22Rv1 (cell line): ENCODE data around the gene TNRC6C.

Source experiments
- ZFX ChIP-seq: fragments of 450-650 bp; IDR thresholded peaks from 2 replicates; pipeline ENCODE4 v1.6.1; 2017; ENCODE audit warnings: antibody characterized with exemption, borderline replicate concordance
- TF ChIP-seq, protein P1 (sequence below): fragments of 450-650 bp; IDR thresholded peaks from 2 replicates; pipeline ENCODE4 v1.5.1; 2017; ENCODE audit warnings: mild to moderate bottlenecking

DNA sequence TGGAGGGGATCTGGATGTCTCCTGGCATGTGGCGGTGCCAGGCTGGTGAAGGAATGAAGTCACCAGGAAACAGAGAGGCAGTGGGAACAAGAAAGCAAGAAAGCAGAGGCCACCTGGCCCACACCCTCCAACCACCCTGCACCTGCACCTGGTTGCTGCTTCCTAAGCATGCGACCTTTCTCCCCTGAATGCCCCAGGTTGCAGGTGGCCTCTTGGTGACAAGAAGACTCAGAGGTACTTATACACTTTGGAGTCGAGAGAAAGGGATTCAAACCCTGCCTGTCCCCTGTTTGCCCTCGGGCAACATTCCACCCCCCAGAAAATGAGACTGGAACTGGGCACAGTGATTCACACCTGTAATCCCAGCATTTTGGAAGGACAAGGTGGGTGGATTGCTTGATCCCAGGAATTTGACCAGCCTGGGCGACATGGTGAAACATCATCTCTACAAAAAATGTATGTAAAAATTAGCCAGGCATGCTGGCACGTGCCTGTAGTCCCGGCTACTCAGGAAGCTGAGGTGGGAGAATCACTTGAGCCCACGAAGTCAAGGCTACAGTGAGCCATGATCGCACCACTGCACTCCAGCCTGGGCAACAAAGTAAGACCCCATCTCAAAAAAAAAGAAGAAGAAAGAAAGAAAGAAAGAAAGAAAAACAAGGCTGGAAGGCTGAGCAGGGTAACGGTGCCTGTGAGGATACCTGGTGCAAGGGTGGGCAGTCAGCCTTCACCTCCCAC lies 34.6 kb upstream of the TNRC6C start:
- TF ChIP-seq, protein P1, sequence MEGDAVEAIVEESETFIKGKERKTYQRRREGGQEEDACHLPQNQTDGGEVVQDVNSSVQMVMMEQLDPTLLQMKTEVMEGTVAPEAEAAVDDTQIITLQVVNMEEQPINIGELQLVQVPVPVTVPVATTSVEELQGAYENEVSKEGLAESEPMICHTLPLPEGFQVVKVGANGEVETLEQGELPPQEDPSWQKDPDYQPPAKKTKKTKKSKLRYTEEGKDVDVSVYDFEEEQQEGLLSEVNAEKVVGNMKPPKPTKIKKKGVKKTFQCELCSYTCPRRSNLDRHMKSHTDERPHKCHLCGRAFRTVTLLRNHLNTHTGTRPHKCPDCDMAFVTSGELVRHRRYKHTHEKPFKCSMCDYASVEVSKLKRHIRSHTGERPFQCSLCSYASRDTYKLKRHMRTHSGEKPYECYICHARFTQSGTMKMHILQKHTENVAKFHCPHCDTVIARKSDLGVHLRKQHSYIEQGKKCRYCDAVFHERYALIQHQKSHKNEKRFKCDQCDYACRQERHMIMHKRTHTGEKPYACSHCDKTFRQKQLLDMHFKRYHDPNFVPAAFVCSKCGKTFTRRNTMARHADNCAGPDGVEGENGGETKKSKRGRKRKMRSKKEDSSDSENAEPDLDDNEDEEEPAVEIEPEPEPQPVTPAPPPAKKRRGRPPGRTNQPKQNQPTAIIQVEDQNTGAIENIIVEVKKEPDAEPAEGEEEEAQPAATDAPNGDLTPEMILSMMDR = no peak
- no peak for TF ChIP-seq ZFX
